Esophagus muscularis mucosa (tissue), 4 donors: ENCODE data around the gene TTYH1. TPM values are rescaled to one million over a fixed set of nuclear protein-coding genes. Genes with fewer than 3 reads are reported as not detected.

Experiments used
- DNase-seq: peaks from one replicate; pipeline ENCODE4 v3.0.0-alpha.2; 2017; ENCODE audit errors: extremely low spot score
- H3K27ac ChIP-seq, 4 donors: fragments of 200-600 bp; sonication (generic); replicated peaks in 1 of 4; 1 replicate in 3 of 4; 2 replicates in 1 of 4; pipeline ENCODE4 v1.5.1; 2016 to 2019; ENCODE audit warnings: mild to moderate bottlenecking in 1 of 4
- H3K27me3 ChIP-seq, 4 donors: fragments of 200-600 bp; sonication (generic); one replicate each; pipeline versions ENCODE4 v1.5.1 to v1.6.0; 2016 to 2019
- H3K36me3 ChIP-seq, 4 donors: fragments of 200-600 bp; sonication (generic); one replicate each; pipeline ENCODE4 v1.5.1; 2016 to 2019
- H3K4me1 ChIP-seq, 4 donors: fragments of 200-600 bp; sonication (generic); one replicate each; pipeline ENCODE4 v1.5.1; 2016 to 2019
- H3K4me3 ChIP-seq, 4 donors: fragments of 200-600 bp; sonication (generic); 1 replicate in 2 of 4; 2 replicates in 2 of 4; pipeline ENCODE4 v1.5.1; 2016 to 2019; ENCODE audit warnings: mild to moderate bottlenecking in 4 of 4, moderate library complexity in 1 of 4
- H3K9me3 ChIP-seq, 4 donors: fragments of 200-600 bp; sonication (generic); 1 replicate in 3 of 4; 2 replicates in 1 of 4; pipeline ENCODE4 v1.5.1; 2016 to 2019
- EP300 ChIP-seq: sonication (generic); formaldehyde crosslinking; IDR thresholded peaks from one replicate; pipeline ENCODE4 v1.6.1; 2017; ENCODE audit warnings: antibody characterized with exemption
- POLR2A ChIP-seq: fragments of 450-650 bp; IDR thresholded peaks from one replicate; pipeline ENCODE4 v1.6.1; 2017; ENCODE audit warnings: antibody characterized with exemption, moderate library complexity, mild to moderate bottlenecking, low read depth
- POLR2AphosphoS5 ChIP-seq, 2 donors: sonication (generic); formaldehyde crosslinking; IDR thresholded peaks; one replicate each; pipeline ENCODE4 v1.6.1; 2017; ENCODE audit warnings: antibody characterized with exemption in 2 of 2
- WGBS: methylation state at CpG from one replicate; pipeline ENCODE4 v1.1.5; 2018; 5-methylcytosine and 5-hydroxymethylcytosine counted together
- intact Hi-C: fragments of 100-400 bp; cut with DNase I; formaldehyde crosslinking; loops from one replicate; pipeline ENCODE4 v1.15.1; 2023
- total RNA-seq, 4 donors: library from RNA; depleted of rRNA; stranded (reverse); fragments of >200 nt; gene quantifications; one replicate each; pipeline versions ENCODE4 v1.1.0 to v1.2.1, GENCODE V29; 2016
- TF ChIP-seq, protein P1 (sequence below), 3 experiments: fragments of 200-600 bp in 2 of 3; fragments of 450-650 bp in 1 of 3; sonication (generic) in 2 of 3; IDR thresholded peaks; one replicate each; pipeline ENCODE4 v1.5.1; 2017 to 2019; ENCODE audit warnings: antibody characterized with exemption in 3 of 3, mild to moderate bottlenecking in 2 of 3, moderate library complexity in 1 of 3

Gene TTYH1
- total RNA-seq, 4 donors from 2014 or later: 0.83 to 8.0 (median 5.6) TPM

DNA sequence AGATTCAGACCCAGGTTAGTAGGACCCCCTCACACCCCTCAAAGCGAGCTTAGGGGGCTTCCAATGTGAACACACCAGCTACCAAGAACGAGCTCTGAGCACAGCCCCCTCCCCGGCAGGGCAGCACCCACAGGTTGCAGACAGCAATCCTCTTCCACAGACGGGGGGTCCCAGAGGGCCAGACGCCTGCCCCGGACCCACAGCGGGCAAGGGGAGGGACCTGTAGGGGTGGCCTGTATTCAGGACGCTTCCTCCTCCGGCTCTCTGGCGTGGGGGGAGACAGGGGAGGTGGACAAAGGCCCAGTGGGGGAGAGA is 4.8 kb downstream of the TTYH1 start:
- intact Hi-C loops: no loop called here
- Histone ChIP-seq H3K27me3 (peaks cover 0 to 95% (median 41%) of the 10 kb centered on the region in 4 donors), H3K4me3 (peak overlapping the region in 2 of 4 donors; percentile 22 to 28), H3K27ac (peak overlapping the region; percentile 40 to 68 (median 49)), H3K36me3 (no peaks in the 10 kb centered on the region), H3K4me1 (peaks cover 14 to 42% (median 29%) of the 10 kb centered on the region in 4 donors), H3K9me3 (no peaks in the 10 kb centered on the region)
- DNase-seq: no peak
- 25% methylated on average over 10 of the region's 10 CpGs for WGBS
- TF ChIP-seq EP300: no peak
- TF ChIP-seq, protein P1, sequence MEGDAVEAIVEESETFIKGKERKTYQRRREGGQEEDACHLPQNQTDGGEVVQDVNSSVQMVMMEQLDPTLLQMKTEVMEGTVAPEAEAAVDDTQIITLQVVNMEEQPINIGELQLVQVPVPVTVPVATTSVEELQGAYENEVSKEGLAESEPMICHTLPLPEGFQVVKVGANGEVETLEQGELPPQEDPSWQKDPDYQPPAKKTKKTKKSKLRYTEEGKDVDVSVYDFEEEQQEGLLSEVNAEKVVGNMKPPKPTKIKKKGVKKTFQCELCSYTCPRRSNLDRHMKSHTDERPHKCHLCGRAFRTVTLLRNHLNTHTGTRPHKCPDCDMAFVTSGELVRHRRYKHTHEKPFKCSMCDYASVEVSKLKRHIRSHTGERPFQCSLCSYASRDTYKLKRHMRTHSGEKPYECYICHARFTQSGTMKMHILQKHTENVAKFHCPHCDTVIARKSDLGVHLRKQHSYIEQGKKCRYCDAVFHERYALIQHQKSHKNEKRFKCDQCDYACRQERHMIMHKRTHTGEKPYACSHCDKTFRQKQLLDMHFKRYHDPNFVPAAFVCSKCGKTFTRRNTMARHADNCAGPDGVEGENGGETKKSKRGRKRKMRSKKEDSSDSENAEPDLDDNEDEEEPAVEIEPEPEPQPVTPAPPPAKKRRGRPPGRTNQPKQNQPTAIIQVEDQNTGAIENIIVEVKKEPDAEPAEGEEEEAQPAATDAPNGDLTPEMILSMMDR (IDR thresholded peaks at IDR 0.05): no peak
- TF ChIP-seq POLR2A: no peak
- no peak for TF ChIP-seq POLR2AphosphoS5 (IDR thresholded peaks at IDR 0.05)

- Histone ChIP-seq H3K4me1 (peaks cover 14 to 37% (median 24%) of the 10 kb centered on the region in 4 donors), H3K27me3 (peaks cover 0 to 95% (median 35%) of the 10 kb centered on the region in 4 donors), H3K36me3 (no peaks in the 10 kb centered on the region), H3K4me3 (peak overlapping the region; percentile 22 to 42 (median 25)), H3K9me3 (no peaks in the 10 kb centered on the region), H3K27ac (peak overlapping the region; percentile 32 to 68 (median 49))
- TF ChIP-seq POLR2AphosphoS5 (IDR thresholded peaks at IDR 0.05) (peak in 1 of 2 donors; percentile 39), POLR2A (no peak)
- intact Hi-C loops: no loop called here
- no peak for DNase-seq
- WGBS: 6% methylated on average over 15 of the region's 37 CpGs
These were observed 5.3 kb downstream of the TTYH1 start for GRCh38 chr19:54420383-54421168.

DNA sequence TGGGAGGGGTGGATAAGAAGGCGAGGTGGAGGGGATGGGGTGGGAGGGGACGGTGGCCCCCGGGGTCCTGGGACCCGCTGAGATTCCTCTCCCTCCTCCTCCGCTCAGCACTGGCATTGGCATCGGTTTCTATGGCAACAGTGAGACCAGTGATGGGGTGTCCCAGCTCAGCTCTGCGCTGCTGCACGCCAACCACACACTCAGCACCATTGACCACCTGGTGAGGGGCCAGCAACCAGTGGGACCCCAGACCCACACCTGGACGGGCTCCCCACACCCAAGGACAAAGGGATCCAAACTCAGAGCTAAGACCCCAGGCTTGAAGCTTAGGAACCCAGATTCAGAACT is 5.9 kb downstream of the TTYH1 start:
- Histone ChIP-seq H3K27me3 (peaks cover 0 to 95% (median 29%) of the 10 kb centered on the region in 4 donors), H3K27ac (peak overlapping the region in 3 of 4 donors; percentile 13 to 68 (median 55)), H3K9me3 (no peaks in the 10 kb centered on the region), H3K4me3 (peak overlapping the region in 1 of 4 donors; percentile 22), H3K36me3 (no peaks in the 10 kb centered on the region), H3K4me1 (peaks cover 12 to 36% (median 22%) of the 10 kb centered on the region in 4 donors)
- no peak for DNase-seq
- WGBS: 19% methylated on average over 6 of the region's 9 CpGs
- intact Hi-C loops: no loop called here
- no peak for TF ChIP-seq POLR2A
- no peak for TF ChIP-seq POLR2AphosphoS5 (IDR thresholded peaks at IDR 0.05)
- TF ChIP-seq EP300: no peak
- TF ChIP-seq, protein P1 (IDR thresholded peaks at IDR 0.05): no peak

- TF ChIP-seq, protein P1 (IDR thresholded peaks at IDR 0.05): no peak
- TF ChIP-seq POLR2A: no peak
- TF ChIP-seq EP300: no peak
- Histone ChIP-seq H3K27me3 (peaks cover 0 to 95% (median 26%) of the 10 kb centered on the region in 4 donors), H3K36me3 (no peaks in the 10 kb centered on the region), H3K4me3 (no peak overlapping the region), H3K27ac (peak overlapping the region in 1 of 4 donors; percentile 13), H3K4me1 (peaks cover 12 to 36% (median 22%) of the 10 kb centered on the region in 4 donors), H3K9me3 (no peaks in the 10 kb centered on the region)
- intact Hi-C loops: no loop called here
- WGBS: 70% methylated on average over 2 of the region's 7 CpGs
- DNase-seq: no peak
These were observed 6.3 kb downstream of the TTYH1 start for GRCh38 chr19:54421521-54421920.

DNA sequence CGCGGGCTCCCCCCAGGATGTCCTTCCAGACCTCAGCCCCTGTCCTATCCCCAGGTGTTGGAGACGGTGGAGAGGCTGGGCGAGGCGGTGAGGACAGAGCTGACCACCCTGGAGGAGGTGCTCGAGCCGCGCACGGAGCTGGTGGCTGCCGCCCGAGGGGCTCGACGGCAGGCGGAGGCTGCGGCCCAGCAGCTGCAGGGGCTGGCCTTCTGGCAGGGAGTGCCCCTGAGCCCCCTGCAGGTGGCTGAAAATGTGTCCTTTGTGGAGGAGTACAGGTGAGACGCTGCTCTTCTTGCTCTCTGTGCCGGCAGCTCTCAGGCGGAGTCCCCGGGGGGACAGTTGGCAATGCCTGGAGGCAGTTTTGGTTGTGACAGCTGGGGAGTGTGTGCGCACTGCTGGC is 6.9 kb downstream of the TTYH1 start:
- no peak overlapping the region for H3K27ac ChIP-seq
- H3K9me3 ChIP-seq: no peaks in the 10 kb centered on the region
- peaks cover 0 to 93% (median 20%) of the 10 kb centered on the region in 4 donors for H3K27me3 ChIP-seq
- peaks cover 12 to 36% (median 22%) of the 10 kb centered on the region in 4 donors for H3K4me1 ChIP-seq
- WGBS: 60% methylated on average over 11 of the region's 20 CpGs
- intact Hi-C loops: no loop called here
- DNase-seq: no peak
- no peaks in the 10 kb centered on the region for H3K36me3 ChIP-seq
- H3K4me3 ChIP-seq: no peak overlapping the region
- TF ChIP-seq EP300 (no peak), POLR2A (no peak), POLR2AphosphoS5 (IDR thresholded peaks at IDR 0.05) (no peak)
- TF ChIP-seq, protein P1 (IDR thresholded peaks at IDR 0.05): no peak
